Endothelial cell of umbilical vein (primary cell): Measurements from ENCODE around the gene PLA2G6. TPM values are rescaled to one million over a fixed set of nuclear protein-coding genes. Genes with fewer than 3 reads are reported as not detected.

Experiments used
- BruUV-seq: library from RNA; stranded (reverse); fragments of 400-500 nt; replicated peaks from 2 replicates; lab custom pipeline; 2021; lab: Mats Ljungman, UMichigan
- CTCF ChIA-PET: fragments of 300-600, 350-600 bp; sonication (Branson Sonifier 250); formaldehyde crosslinking; loops from one replicate; lab custom pipeline; 2021; ENCODE audit warnings: antibody characterized with exemption, inconsistent platforms; lab: Charles Lee
- POLR2A ChIA-PET: fragments of 300-600, 350-600 bp; sonication (Branson Sonifier 250); formaldehyde crosslinking; loops from one replicate; lab custom pipeline; 2021; ENCODE audit warnings: antibody characterized with exemption, inconsistent platforms; lab: Charles Lee
- DNase-seq: peaks from one replicate; pipeline ENCODE4 v3.0.0-alpha.2; 2011; ENCODE audit warnings: low read depth, low spot score
- FAIRE-seq: peaks from 2 replicates; lab custom pipeline; 2011; peaks lifted over from hg19 to GRCh38; lab: Jason Lieb, UNC
- H2AFZ ChIP-seq: 2 replicates; pipeline ENCODE4 v1.6.0; 2012; ENCODE audit warnings: low read depth, low read length, control low read depth, inconsistent platforms
- H3K27ac ChIP-seq: 2 replicates; pipeline ENCODE4 v1.5.1; 2011; ENCODE audit warnings: low read depth, mild to moderate bottlenecking, control low read depth, low read length, moderate library complexity; ENCODE audit not compliant: insufficient read depth
- H3K27me3 ChIP-seq, 2 experiments: 2 replicates each; pipeline versions ENCODE4 v1.6.0 to v1.6.1; 2011; ENCODE audit warnings: low read length in 2 of 2, mixed read lengths in 1 of 2; ENCODE audit not compliant: control insufficient read depth in 2 of 2, insufficient read depth in 2 of 2
- H3K36me3 ChIP-seq, 2 experiments: 2 replicates in 1 of 2; 3 replicates in 1 of 2; pipeline ENCODE4 v1.5.1; 2011; ENCODE audit warnings: low read length in 2 of 2, mild to moderate bottlenecking in 1 of 2, moderate library complexity in 1 of 2; ENCODE audit not compliant: control insufficient read depth in 2 of 2, insufficient read depth in 2 of 2; ENCODE audit errors: extremely low read depth in 1 of 2
- H3K4me1 ChIP-seq: 3 replicates; pipeline ENCODE4 v1.5.1; 2011; ENCODE audit warnings: mild to moderate bottlenecking, low read length; ENCODE audit not compliant: control insufficient read depth, insufficient read depth; ENCODE audit errors: extremely low read depth
- H3K4me2 ChIP-seq: 2 replicates; pipeline ENCODE4 v1.6.1; 2011; ENCODE audit warnings: low read length, control low read depth, mixed read lengths; ENCODE audit not compliant: insufficient read depth
- H3K4me3 ChIP-seq, 3 experiments: fragments of 200-600 bp in 1 of 3; sonication (generic), shearing (Covaris generic) in 1 of 3; replicated peaks in 1 of 3; 2 replicates each; pipeline ENCODE4 v1.5.1; 2011 to 2016; ENCODE audit warnings: control low read depth in 3 of 3, low read length in 3 of 3, mild to moderate bottlenecking in 2 of 3, inconsistent platforms in 1 of 3, low read depth in 1 of 3, moderate library complexity in 1 of 3; ENCODE audit not compliant: insufficient read depth in 1 of 3
- H3K79me2 ChIP-seq: 2 replicates; pipeline ENCODE4 v1.6.0; 2012; ENCODE audit warnings: low read length, inconsistent platforms; ENCODE audit not compliant: control insufficient read depth, insufficient read depth
- H3K9ac ChIP-seq: replicated peaks from 2 replicates; pipeline ENCODE3; 2011; ENCODE audit warnings: low read length, control low read depth; ENCODE audit not compliant: insufficient read depth; ENCODE audit errors: extremely low read depth
- H3K9me1 ChIP-seq: replicated peaks from 3 replicates; pipeline ENCODE4 v1.6.0; 2011; ENCODE audit warnings: mild to moderate bottlenecking, low read length; ENCODE audit not compliant: control insufficient read depth, insufficient read depth; ENCODE audit errors: extremely low read depth
- H3K9me3 ChIP-seq: replicated peaks from 2 replicates; pipeline ENCODE4 v1.5.1; 2012; ENCODE audit warnings: low read length, inconsistent platforms; ENCODE audit not compliant: control insufficient read depth, insufficient read depth
- H4K20me1 ChIP-seq: replicated peaks from 2 replicates; pipeline ENCODE3; 2011; ENCODE audit warnings: mild to moderate bottlenecking, low read length; ENCODE audit not compliant: control insufficient read depth, insufficient read depth; ENCODE audit errors: extremely low read depth
- EZH2 ChIP-seq: IDR thresholded peaks from 2 replicates; pipeline ENCODE4 v1.6.1; 2012; ENCODE audit warnings: borderline replicate concordance, low read depth, mild to moderate bottlenecking, moderate library complexity, low read length, inconsistent platforms; ENCODE audit not compliant: severe bottlenecking
- FOS ChIP-seq: IDR thresholded peaks from 2 replicates; pipeline ENCODE4 v1.6.1; 2011; ENCODE audit warnings: mild to moderate bottlenecking, low read length, moderate library complexity, borderline replicate concordance; ENCODE audit not compliant: insufficient read depth
- POLR2A ChIP-seq: IDR thresholded peaks from 2 replicates; pipeline ENCODE4 v1.6.1; 2012; ENCODE audit warnings: low read depth, mild to moderate bottlenecking, control low read depth, low read length
- POLR2AphosphoS5 ChIP-seq: IDR thresholded peaks from 2 replicates; pipeline ENCODE4 v1.6.1; 2012; ENCODE audit warnings: low read depth, mild to moderate bottlenecking, control low read depth, low read length, moderate library complexity; ENCODE audit not compliant: insufficient read depth
- dilution Hi-C: fragments of 300-500 bp; cut with MboI; formaldehyde crosslinking; loops from one replicate; pipeline ENCODE4 v1.15.0; 2019; ENCODE audit warnings: low sequenced_read_pairs; ENCODE audit not compliant: extremely low pct_ligation_motif_present
- intact Hi-C: fragments of 100-400 bp; cut with micrococcal nuclease; formaldehyde crosslinking; loops from one replicate; pipeline ENCODE4 v1.10.0; 2022
- polyA plus RNA-seq, 4 experiments: library from polyadenylated mRNA; depleted of rRNA in 3 of 4; stranded (reverse) in 3 of 4; unstranded in 1 of 4; fragments of >200 nt; gene quantifications; 2 replicates each; pipeline versions ENCODE4 v1.2.1 to v1.2.3, GENCODE V29; 2011 to 2012; ENCODE audit warnings: missing spikeins in 1 of 4
- total RNA-seq: library from RNA; stranded (reverse); gene quantifications from 2 replicates; pipeline ENCODE4 v1.2.3, GENCODE V29; 2021
- TF ChIP-seq, protein P1 (sequence below), 2 donors: IDR thresholded peaks; 1 replicate in 1 of 2; 2 replicates in 1 of 2; pipeline ENCODE4 v1.5.1; 2011; ENCODE audit warnings: low read length in 2 of 2, mild to moderate bottlenecking in 2 of 2, moderate library complexity in 2 of 2, control low read depth in 1 of 2, inconsistent platforms in 1 of 2, low read depth in 1 of 2; ENCODE audit not compliant: insufficient read depth in 1 of 2; ENCODE audit errors: extremely low read depth in 1 of 2

PLA2G6 gene
- total and polyA plus RNA-seq, 2 donors (not counting 3 experiments of a cell fraction or from before 2014, with no cell fraction given): 6.6 to 10.3 TPM

DNA sequence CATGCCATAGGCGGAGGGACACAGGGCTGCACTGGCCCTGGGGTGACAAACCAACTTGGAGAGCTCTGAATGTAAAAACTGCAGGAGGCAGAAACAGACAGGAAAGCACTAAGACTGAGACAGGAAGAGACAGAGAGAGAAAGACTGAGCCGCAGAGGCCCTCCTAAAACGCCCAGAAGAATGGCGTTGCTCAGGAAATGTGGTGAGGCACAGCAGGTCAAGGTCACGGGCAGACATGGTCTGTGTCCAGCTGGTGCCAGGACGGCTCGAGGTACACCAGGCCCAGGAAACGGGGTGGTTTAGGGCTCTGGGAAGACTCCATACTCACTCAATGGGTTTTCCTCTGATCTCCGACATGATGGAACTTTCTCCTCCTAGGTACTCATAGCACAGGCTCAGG, 49.3 kb upstream of the PLA2G6 start:
- Histone ChIP-seq H3K9me1 (no peaks in the 10 kb centered on the region), H3K4me3 (no peak overlapping the region), H3K27ac (peak overlapping the region; percentile 77), H4K20me1 (no peaks in the 10 kb centered on the region), H3K27me3 (no peaks in the 10 kb centered on the region), H3K4me1 (peaks cover 41% of the 10 kb centered on the region), H3K79me2 (no peaks in the 10 kb centered on the region), H3K9me3 (no peaks in the 10 kb centered on the region), H3K36me3 (peaks cover 5 to 31% of the 10 kb centered on the region in 2 experiments), H3K9ac (peak overlapping the region; percentile 28), H3K4me2 (peak overlapping the region; percentile 11), H2AFZ (no peak overlapping the region)
- dilution Hi-C loops (no loop called here), intact Hi-C loops (loop anchor here (1.0 to 10.0 kb wide), 4 partner anchors 8 to 344 kb away; partner anchors contain the start of gene DMC1)
- CTCF ChIA-PET: interaction anchor here (0.6 to 3.6 kb wide), 15 partner anchors 9 to 178 kb away, joined by 3 to 44 read pairs (median 8); partner anchors contain the start of gene MAFF
- POLR2A ChIA-PET: interaction anchor here (0.6 kb wide), 1 partner anchor 74 kb away, joined by 3 read pairs; no protein-coding TSS in a partner anchor
- DNase-seq (peak; percentile 53), FAIRE-seq (peak; percentile 89)
- no TSS peak for BruUV-seq
- TF ChIP-seq, protein P1, sequence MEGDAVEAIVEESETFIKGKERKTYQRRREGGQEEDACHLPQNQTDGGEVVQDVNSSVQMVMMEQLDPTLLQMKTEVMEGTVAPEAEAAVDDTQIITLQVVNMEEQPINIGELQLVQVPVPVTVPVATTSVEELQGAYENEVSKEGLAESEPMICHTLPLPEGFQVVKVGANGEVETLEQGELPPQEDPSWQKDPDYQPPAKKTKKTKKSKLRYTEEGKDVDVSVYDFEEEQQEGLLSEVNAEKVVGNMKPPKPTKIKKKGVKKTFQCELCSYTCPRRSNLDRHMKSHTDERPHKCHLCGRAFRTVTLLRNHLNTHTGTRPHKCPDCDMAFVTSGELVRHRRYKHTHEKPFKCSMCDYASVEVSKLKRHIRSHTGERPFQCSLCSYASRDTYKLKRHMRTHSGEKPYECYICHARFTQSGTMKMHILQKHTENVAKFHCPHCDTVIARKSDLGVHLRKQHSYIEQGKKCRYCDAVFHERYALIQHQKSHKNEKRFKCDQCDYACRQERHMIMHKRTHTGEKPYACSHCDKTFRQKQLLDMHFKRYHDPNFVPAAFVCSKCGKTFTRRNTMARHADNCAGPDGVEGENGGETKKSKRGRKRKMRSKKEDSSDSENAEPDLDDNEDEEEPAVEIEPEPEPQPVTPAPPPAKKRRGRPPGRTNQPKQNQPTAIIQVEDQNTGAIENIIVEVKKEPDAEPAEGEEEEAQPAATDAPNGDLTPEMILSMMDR (IDR thresholded peaks at IDR 0.05; ENCODE audit: extremely low read depth in 1 of 2, insufficient read depth in 1 of 2, low read depth in 1 of 2, low read length in 2 of 2): no peak
- TF ChIP-seq POLR2A (no peak), POLR2AphosphoS5 (peak; percentile 33), EZH2 (no peak), FOS (no peak)
